Urinary bladder (tissue), 4 donors: ENCODE results near the gene GAP43. TPM values are rescaled to one million over a fixed set of nuclear protein-coding genes. Genes with fewer than 3 reads are reported as not detected.

Source experiments
- DNase-seq: peaks from one replicate; pipeline ENCODE4 v3.0.0-alpha.2; 2015; ENCODE audit errors: extremely low spot score
- H3K27ac ChIP-seq: one replicate; pipeline ENCODE4 v1.5.1; 2013; ENCODE audit warnings: low read depth, mild to moderate bottlenecking, moderate library complexity
- H3K36me3 ChIP-seq: one replicate; pipeline ENCODE4 v1.6.1; 2013; ENCODE audit warnings: mild to moderate bottlenecking, moderate library complexity; ENCODE audit not compliant: insufficient read depth
- H3K4me1 ChIP-seq: one replicate; pipeline ENCODE4 v1.6.1; 2013; ENCODE audit warnings: mild to moderate bottlenecking, moderate library complexity; ENCODE audit not compliant: insufficient read depth
- H3K4me3 ChIP-seq: one replicate; pipeline ENCODE4 v1.5.1; 2013; ENCODE audit warnings: low read depth, low read length
- WGBS: extraction: QIAGEN DNeasy Blood & Tissue Kit; methylation state at CpG from one replicate; pipeline ENCODE4 v1.1.7; 2013; 5-methylcytosine and 5-hydroxymethylcytosine counted together
- polyA plus RNA-seq: library from polyadenylated mRNA; stranded (reverse); fragments of 200-250 nt; gene quantifications from one replicate; pipeline ENCODE4 v1.2.3, GENCODE V29; 2013
- total RNA-seq: library from RNA; depleted of rRNA; stranded (reverse); fragments of >200 nt; gene quantifications from one replicate; pipeline ENCODE4 v1.2.3, GENCODE V29; 2014
- donor health status: healthy with polysubstance abuse.
- donor health status: healthy.

Gene GAP43
- total and polyA plus RNA-seq, 2 donors, result 5.6 to 9.7 TPM

DNA sequence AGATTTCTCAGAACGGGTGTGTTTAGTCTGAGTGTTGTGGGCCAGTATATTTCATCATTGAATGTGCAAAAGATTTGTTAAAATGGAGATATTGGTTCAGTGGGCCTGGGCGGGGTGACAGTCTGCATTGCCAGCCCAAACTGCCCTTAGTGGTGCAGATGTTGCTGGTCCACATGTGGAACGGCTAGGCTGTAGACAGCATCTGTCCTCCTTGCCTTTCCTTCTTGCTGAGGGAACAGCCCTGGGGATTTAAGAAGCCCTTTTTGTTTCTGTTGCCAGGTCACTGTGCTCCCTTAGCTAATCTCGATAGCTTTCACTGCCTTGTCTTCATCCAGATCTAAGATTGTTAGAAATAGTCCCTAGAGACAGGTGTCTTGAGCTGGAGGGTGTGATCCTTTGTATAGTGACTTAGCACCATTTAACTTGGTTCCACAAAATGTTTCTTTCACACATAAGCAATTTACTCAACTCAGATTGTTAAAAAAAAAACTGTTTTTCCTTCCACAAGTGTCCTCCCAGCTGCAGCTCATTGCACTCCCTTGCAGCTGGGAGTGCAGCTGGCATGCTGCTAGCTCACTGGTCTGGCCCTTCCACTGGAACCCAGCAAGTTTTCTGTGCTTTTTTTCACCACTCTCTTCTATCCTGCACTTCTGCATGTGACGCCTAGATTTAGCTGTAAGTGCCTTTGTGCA, 37.5 kb downstream of the GAP43 start:
- H3K27ac ChIP-seq, result no peak overlapping the region
- H3K36me3 ChIP-seq, result no peaks in the 10 kb centered on the region
- H3K4me1 ChIP-seq, result no peaks in the 10 kb centered on the region
- no peak for DNase-seq
- 42% methylated on average over 5 of the region's 5 CpGs for WGBS
- no peak overlapping the region for H3K4me3 ChIP-seq

DNA sequence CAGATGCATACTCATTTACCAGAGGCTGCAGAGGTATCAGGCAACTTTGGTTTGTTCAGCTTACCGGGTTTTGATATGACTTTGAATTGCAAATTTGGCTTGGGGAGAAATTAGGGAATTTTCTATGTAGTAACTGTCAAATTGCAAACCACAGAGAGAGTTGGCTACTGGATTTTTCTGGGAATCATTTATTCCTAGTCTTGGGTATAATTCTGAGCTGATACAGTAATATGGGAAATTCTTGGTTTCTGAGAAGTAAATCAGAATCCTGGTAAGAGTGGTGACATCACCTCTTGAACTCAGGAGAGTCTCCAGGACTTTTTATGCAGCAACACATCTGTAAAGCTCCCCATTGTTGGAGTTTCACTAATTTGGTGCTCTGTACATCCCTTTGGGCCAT, 39.0 kb downstream of the GAP43 start:
- H3K4me3 ChIP-seq, result no peak overlapping the region
- H3K36me3 ChIP-seq, result no peaks in the 10 kb centered on the region
- WGBS, result 94% methylated on average over 1 of the region's 1 CpG
- H3K4me1 ChIP-seq, result no peaks in the 10 kb centered on the region
- no peak overlapping the region for H3K27ac ChIP-seq
- DNase-seq, result no peak

DNA sequence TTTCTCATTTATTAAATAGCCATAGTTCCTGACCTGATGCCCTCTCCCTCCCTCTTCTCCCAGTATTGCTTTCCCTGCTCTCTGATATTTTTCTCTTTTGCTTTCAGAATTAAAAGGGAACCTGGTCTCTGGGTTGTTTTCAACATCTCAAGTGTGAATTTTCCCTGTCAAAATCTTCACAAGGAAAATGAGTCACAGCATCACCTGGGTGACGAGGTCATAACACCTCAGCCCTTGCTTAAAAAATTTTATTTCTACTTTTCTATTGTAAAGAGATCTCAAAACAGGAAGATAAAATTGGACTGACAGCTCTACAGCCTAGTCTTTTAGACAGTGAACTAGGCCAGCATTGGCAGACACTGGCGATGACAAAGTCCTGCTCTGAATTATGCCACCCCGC, 40.1 kb downstream of the GAP43 start:
- Histone ChIP-seq H3K36me3 (no peaks in the 10 kb centered on the region), H3K4me1 (no peaks in the 10 kb centered on the region), H3K4me3 (no peak overlapping the region), H3K27ac (no peak overlapping the region)
- WGBS, result 94% methylated on average over 3 of the region's 3 CpGs
- DNase-seq, result no peak

- no peak overlapping the region for H3K27ac ChIP-seq
- H3K4me3 ChIP-seq, result no peak overlapping the region
- no peaks in the 10 kb centered on the region for H3K36me3 ChIP-seq
- DNase-seq, result no peak
- 52% methylated on average over 2 of the region's 2 CpGs for WGBS
- H3K4me1 ChIP-seq, result no peaks in the 10 kb centered on the region
Measured at GRCh38 chr3:115666081-115666480, 42.8 kb downstream of the GAP43 start.

- Histone ChIP-seq H3K27ac (no peak overlapping the region), H3K4me1 (no peaks in the 10 kb centered on the region), H3K36me3 (no peaks in the 10 kb centered on the region), H3K4me3 (no peak overlapping the region)
- WGBS, result 72% methylated on average over 4 of the region's 4 CpGs
- no peak for DNase-seq
Measured at GRCh38 chr3:115666920-115667737, 43.8 kb downstream of the GAP43 start.

GRCh38 chr3:115667738-115668065, 44.4 kb downstream of the GAP43 start:
- DNase-seq, result no peak
- H3K4me3 ChIP-seq, result no peak overlapping the region
- H3K4me1 ChIP-seq, result no peaks in the 10 kb centered on the region
- H3K36me3 ChIP-seq, result no peaks in the 10 kb centered on the region
- H3K27ac ChIP-seq, result no peak overlapping the region

DNA sequence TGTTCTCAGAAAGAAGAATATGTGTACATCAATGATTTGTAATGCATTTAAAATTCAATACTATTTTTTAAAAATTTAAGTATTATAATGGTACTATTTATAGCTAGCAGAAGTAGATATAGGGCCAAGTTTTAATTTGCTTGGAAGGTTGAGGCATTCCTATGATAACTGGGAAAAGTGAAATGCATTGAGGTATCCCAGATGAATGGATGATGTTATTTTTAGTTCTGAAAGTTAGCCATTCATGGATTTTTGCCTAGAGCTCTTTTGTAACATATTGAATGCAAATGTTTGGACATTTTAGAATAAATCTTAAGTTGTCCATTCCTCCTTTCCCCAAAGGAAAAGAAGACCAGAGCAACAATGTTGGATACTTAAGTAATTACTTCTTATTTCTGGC, 47.6 kb downstream of the GAP43 start:
- Histone ChIP-seq H3K36me3 (no peaks in the 10 kb centered on the region), H3K27ac (no peak overlapping the region), H3K4me1 (no peaks in the 10 kb centered on the region), H3K4me3 (no peak overlapping the region)
- DNase-seq, result no peak

DNA sequence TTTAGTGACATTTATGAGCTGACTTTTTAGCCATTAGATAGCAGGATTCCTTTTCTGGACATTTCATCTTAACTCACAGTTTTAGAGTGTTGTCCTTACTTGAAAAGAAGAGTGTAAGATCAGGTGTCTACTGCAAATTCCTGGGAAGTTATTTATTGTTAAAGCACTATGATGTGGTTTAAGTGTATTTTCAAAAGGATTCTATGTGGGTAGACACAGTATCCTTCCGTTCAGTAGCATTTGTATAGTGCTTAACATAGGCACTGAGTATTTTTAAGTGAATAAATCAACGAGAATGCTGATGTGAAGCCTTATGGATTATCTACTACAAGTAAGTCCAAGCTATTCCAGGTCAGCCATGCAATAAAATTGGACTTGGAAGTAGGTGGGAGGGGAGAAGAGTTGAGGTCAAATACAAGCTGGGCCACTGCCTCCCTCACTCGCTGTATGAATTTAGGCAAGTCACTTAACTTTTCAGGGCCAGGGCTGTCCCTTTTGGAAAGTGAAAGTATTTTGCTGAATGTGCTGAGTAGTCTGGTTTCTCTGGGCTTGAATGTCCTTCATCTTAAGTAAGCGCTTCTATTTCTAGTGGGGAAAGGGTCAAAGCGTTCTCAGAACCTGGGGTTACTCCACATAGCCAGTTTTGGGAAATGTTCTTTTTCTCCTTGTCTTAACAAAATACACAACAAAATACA, 48.6 kb downstream of the GAP43 start:
- no peak overlapping the region for H3K4me3 ChIP-seq
- H3K27ac ChIP-seq, result no peak overlapping the region
- DNase-seq, result no peak

DNA sequence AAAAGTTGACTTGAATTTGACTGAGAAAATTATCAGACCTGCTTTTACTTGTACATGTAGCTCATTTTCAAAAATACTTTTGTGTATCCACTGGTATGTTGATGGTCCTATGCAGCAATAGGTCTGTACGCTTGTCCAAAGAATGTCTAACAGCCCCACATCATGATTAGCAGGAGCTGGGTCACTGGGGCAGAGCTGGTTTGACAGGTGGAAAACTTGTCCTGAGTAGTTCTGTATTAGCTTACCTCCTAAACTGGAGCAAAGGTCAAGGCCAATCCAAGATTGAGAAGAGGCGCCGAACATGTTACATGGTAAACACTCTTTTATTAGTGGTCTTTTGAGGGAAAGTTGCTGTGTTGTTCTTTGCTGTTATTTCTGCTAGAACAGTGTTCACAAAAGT, 50.6 kb downstream of the GAP43 start:
- Histone ChIP-seq H3K4me1 (no peaks in the 10 kb centered on the region), H3K4me3 (no peak overlapping the region), H3K27ac (no peak overlapping the region), H3K36me3 (no peaks in the 10 kb centered on the region)
- 92% methylated on average over 3 of the region's 3 CpGs for WGBS
- no peak for DNase-seq

More for the DNA sequence above, 48.6 kb downstream of the GAP43 start:
- WGBS, result 80% methylated on average over 5 of the region's 5 CpGs
- Histone ChIP-seq H3K36me3 (no peaks in the 10 kb centered on the region), H3K4me1 (no peaks in the 10 kb centered on the region)

DNA sequence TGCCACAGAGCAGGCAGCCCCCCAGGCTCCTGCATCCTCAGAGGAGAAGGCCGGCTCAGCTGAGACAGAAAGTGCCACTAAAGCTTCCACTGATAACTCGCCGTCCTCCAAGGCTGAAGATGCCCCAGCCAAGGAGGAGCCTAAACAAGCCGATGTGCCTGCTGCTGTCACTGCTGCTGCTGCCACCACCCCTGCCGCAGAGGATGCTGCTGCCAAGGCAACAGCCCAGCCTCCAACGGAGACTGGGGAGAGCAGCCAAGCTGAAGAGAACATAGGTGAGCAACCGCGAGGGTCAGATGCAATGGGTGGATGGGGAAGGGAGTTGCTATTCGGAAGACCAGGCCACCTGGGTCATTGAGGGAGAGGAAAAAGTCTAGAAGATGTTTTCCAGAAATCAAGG, 53.0 kb downstream of the GAP43 start:
- H3K36me3 ChIP-seq, result no peaks in the 10 kb centered on the region
- H3K4me3 ChIP-seq, result no peak overlapping the region
- H3K4me1 ChIP-seq, result no peaks in the 10 kb centered on the region
- no peak overlapping the region for H3K27ac ChIP-seq
- WGBS, result 94% methylated on average over 9 of the region's 9 CpGs
- DNase-seq, result no peak

DNA sequence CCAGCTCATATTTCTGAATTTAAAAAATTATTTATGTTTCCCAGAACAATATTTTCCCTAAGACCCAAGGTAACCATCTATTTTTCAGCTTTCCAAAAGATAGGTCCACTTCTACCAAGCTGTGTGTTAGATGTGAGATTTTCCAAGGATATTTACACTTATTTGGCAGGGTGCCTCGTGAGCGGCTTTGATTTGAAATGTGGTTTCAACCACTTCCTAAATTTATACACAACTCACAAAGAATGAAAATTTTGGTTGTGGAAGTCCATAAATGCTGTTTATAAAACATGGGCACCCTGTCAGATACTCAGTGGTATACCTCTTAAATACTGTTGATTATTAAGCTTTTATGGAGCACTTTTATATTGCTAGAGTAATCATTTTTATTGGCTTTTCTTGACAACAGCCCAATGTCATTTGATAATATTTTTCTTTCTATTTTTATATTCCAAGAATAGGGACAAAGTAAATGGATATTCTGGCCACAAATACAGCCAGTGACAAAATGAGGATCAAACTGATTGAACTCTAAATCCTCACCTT, 57.6 kb downstream of the GAP43 start:
- WGBS, result 21% methylated on average over 2 of the region's 2 CpGs
- no peak for DNase-seq
- Histone ChIP-seq H3K4me3 (no peak overlapping the region), H3K4me1 (no peaks in the 10 kb centered on the region), H3K36me3 (no peaks in the 10 kb centered on the region), H3K27ac (no peak overlapping the region)

- no peak for DNase-seq
- Histone ChIP-seq H3K27ac (no peak overlapping the region), H3K4me1 (no peaks in the 10 kb centered on the region)
Measured at GRCh38 chr3:115681736-115682135, 58.4 kb downstream of the GAP43 start.

DNA sequence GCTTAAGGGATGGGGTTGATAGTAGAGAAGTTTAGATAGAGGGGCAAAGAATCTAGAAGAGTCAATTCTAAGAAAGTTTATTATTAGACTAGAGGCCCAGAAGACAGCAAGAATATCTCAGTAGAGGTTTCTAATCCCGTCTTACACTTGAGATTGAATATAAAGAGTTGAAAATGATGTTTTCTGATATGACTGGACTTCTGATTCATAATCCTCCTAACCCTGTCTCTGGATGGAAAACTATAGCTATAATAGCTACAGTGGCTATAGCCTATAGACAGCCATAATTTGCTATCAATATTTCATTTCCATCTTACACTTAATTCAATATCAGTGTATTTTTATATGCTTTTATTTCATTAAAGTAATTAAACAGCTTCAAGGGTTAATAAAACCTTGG, 60.0 kb downstream of the GAP43 start:
- no peak for DNase-seq
- Histone ChIP-seq H3K27ac (no peak overlapping the region), H3K4me1 (no peaks in the 10 kb centered on the region), H3K4me3 (no peak overlapping the region), H3K36me3 (no peaks in the 10 kb centered on the region)
- WGBS, result 95% methylated on average over 1 of the region's 1 CpG

More at GRCh38 chr3:115681736-115682135, 58.4 kb downstream of the GAP43 start:
- no peak overlapping the region for H3K4me3 ChIP-seq
- no peaks in the 10 kb centered on the region for H3K36me3 ChIP-seq

- 92% methylated on average over 3 of the region's 3 CpGs for WGBS
- no peaks in the 10 kb centered on the region for H3K36me3 ChIP-seq
- H3K4me3 ChIP-seq, result no peak overlapping the region
- no peaks in the 10 kb centered on the region for H3K4me1 ChIP-seq
- DNase-seq, result no peak
- no peak overlapping the region for H3K27ac ChIP-seq
Measured at GRCh38 chr3:115683773-115684172, 60.5 kb downstream of the GAP43 start.
